ENCODE results near the gene OSBPL2. TPM values are rescaled to one million over a fixed set of nuclear protein-coding genes. Genes with fewer than 3 reads are reported as not detected.

OSBPL2 gene
- total and polyA plus RNA-seq, 2 donors (not counting 3 experiments of a cell fraction or from before 2014, with no cell fraction given), result 13.1 to 33.0 TPM

DNA sequence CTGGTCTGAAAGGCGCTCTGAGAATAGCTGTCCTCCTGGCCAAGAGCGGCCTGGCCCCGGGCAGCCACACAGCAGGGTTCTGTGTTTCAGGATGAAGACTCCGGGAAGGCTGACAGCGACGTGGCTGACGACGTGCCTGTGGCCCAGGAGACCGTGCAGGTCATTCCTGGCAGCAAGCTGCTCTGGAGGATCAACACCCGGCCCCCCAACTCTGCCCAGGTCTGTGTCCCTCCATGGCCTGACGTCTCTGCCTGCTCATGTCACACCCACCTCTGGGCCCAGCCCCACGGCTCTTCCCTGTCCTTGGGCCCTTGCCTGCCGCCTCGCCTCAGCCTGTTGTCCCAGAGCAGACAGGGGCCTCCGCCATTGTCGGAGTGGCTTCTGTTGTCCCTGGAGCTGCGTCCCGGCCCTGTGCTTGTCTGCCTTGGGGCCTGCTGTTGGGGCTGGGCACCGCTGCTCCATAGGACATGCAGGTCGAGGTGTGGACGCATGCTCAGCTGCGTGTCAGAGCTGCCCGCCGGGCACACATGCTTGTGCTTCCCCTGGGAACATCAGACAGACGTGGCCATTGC lies 48.3 kb downstream of the OSBPL2 start:
- dilution Hi-C loops (cut with MboI; ENCODE audit: extremely low pct_ligation_motif_present, low sequenced_read_pairs), result no loop called here
- Histone ChIP-seq H3K27ac (ENCODE audit: insufficient read depth, low read depth, low read length) (peak overlapping the region; percentile 91), H3K36me3 (ENCODE audit: control insufficient read depth in 2 of 2, extremely low read depth in 1 of 2, insufficient read depth in 2 of 2, low read length in 2 of 2) (peaks cover 5 to 16% of the 10 kb centered on the region in 2 experiments), H3K4me2 (ENCODE audit: insufficient read depth, low read length) (no peak overlapping the region), H3K79me2 (ENCODE audit: control insufficient read depth, insufficient read depth, low read length) (no peaks in the 10 kb centered on the region), H3K4me1 (ENCODE audit: control insufficient read depth, extremely low read depth, insufficient read depth, low read length) (peaks cover 19% of the 10 kb centered on the region), H4K20me1 (replicated peaks; ENCODE audit: control insufficient read depth, extremely low read depth, insufficient read depth, low read length) (no peaks in the 10 kb centered on the region), H3K4me3 (replicated peaks in 1 of 3; ENCODE audit: insufficient read depth in 1 of 3, low read depth in 1 of 3, low read length in 3 of 3) (no peak overlapping the region), H3K9ac (replicated peaks; ENCODE audit: extremely low read depth, insufficient read depth, low read length) (peak overlapping the region; percentile 42), H3K9me3 (replicated peaks; ENCODE audit: control insufficient read depth, insufficient read depth, low read length) (no peaks in the 10 kb centered on the region), H2AFZ (ENCODE audit: low read depth, low read length) (no peak overlapping the region), H3K27me3 (ENCODE audit: control insufficient read depth in 2 of 2, insufficient read depth in 2 of 2, low read length in 2 of 2) (no peaks in the 10 kb centered on the region), H3K9me1 (replicated peaks; ENCODE audit: control insufficient read depth, extremely low read depth, insufficient read depth, low read length) (no peaks in the 10 kb centered on the region)
- intact Hi-C loops (cut with micrococcal nuclease), result loop anchor here (5.0 kb wide), 1 partner anchor 84 kb away; no protein-coding TSS in a partner anchor
- ChIA-PET POLR2A (interaction anchor here (0.5 kb wide), 1 partner anchor 100 kb away, joined by 3 read pairs; the partner anchor contains the start of gene RPS21), CTCF (interaction anchor here (0.9 to 2.2 kb wide), 5 partner anchors 9 to 276 kb away, joined by 3 to 10 read pairs (median 5); no protein-coding TSS in a partner anchor)
- TF ChIP-seq EZH2 (IDR thresholded peaks at IDR 0.05; ENCODE audit: borderline replicate concordance, low read depth, low read length, severe bottlenecking) (no peak), FOS (IDR thresholded peaks at IDR 0.05; ENCODE audit: borderline replicate concordance, insufficient read depth, low read length) (no peak), GATA2 (IDR thresholded peaks at IDR 0.05; ENCODE audit: insufficient read depth, insufficient read length, low read depth, low read length) (no peak), JUN (IDR thresholded peaks at IDR 0.05; ENCODE audit: borderline replicate concordance, insufficient read depth, insufficient read length, low read depth) (no peak), POLR2AphosphoS5 (IDR thresholded peaks at IDR 0.05; ENCODE audit: insufficient read depth, low read depth, low read length) (no peak), CTCF (IDR thresholded peaks at IDR 0.05; ENCODE audit: extremely low read depth in 1 of 2, insufficient read depth in 1 of 2, low read depth in 1 of 2, low read length in 2 of 2) (no peak), POLR2A (IDR thresholded peaks at IDR 0.05; ENCODE audit: low read depth, low read length) (no peak)
- TF ChIP-seq, protein P1, sequence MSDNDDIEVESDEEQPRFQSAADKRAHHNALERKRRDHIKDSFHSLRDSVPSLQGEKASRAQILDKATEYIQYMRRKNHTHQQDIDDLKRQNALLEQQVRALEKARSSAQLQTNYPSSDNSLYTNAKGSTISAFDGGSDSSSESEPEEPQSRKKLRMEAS (IDR thresholded peaks at IDR 0.05; ENCODE audit: insufficient read depth, insufficient read length), result no peak
- FAIRE-seq, result no peak
- BruUV-seq (replicated peaks), result no TSS peak
- DNase-seq (ENCODE audit: low read depth, low spot score), result no peak

Data from endothelial cell of umbilical vein (primary cell).